ENCODE measurements around the gene AP3M1.

- TF ChIP-seq, protein P1, sequence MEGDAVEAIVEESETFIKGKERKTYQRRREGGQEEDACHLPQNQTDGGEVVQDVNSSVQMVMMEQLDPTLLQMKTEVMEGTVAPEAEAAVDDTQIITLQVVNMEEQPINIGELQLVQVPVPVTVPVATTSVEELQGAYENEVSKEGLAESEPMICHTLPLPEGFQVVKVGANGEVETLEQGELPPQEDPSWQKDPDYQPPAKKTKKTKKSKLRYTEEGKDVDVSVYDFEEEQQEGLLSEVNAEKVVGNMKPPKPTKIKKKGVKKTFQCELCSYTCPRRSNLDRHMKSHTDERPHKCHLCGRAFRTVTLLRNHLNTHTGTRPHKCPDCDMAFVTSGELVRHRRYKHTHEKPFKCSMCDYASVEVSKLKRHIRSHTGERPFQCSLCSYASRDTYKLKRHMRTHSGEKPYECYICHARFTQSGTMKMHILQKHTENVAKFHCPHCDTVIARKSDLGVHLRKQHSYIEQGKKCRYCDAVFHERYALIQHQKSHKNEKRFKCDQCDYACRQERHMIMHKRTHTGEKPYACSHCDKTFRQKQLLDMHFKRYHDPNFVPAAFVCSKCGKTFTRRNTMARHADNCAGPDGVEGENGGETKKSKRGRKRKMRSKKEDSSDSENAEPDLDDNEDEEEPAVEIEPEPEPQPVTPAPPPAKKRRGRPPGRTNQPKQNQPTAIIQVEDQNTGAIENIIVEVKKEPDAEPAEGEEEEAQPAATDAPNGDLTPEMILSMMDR (conservative IDR thresholded peaks at IDR 0.05 in 1 of 2, IDR thresholded peaks at IDR 0.05 in 1 of 2; ENCODE audit: low read depth in 1 of 2, low read length in 2 of 2), result no peak
- no peak for TF ChIP-seq EZH2 (IDR thresholded peaks at IDR 0.05; ENCODE audit: low read length, missing control alignments)
These were observed at the start of gene AP3M1 for GRCh38 chr10:74150204-74150989.
